Activated naive CD8-positive, alpha-beta T cell treated with anti-CD3 and anti-CD28 coated beads, Interleukin-2, amount 50 U/mL, for 24 hours (primary cell): ENCODE data around the gene SLC6A1.

ENCODE experiments used
- ATAC-seq: fragments of 150-1000 bp; cut with Tn5 transposase; one replicate; pipeline ENCODE4 v1.10.0; 2021
- DNase-seq: peaks from one replicate; pipeline ENCODE4 v3.0.0; 2021
- H3K27ac Mint-ChIP-seq: one replicate; pipeline ENCODE4 v1.8.0; 2021; ENCODE audit warnings: mild to moderate bottlenecking, mixed read lengths
- H3K27me3 Mint-ChIP-seq: one replicate; pipeline ENCODE4 v1.8.0; 2021; ENCODE audit warnings: mixed read lengths
- H3K36me3 Mint-ChIP-seq: one replicate; pipeline ENCODE4 v1.8.0; 2021; ENCODE audit warnings: low read depth, mixed read lengths
- H3K4me1 Mint-ChIP-seq: one replicate; pipeline ENCODE4 v1.8.0; 2021; ENCODE audit warnings: mixed read lengths
- H3K4me3 Mint-ChIP-seq: one replicate; pipeline ENCODE4 v1.8.0; 2021; ENCODE audit warnings: mild to moderate bottlenecking, moderate library complexity, mixed read lengths
- H3K9me3 Mint-ChIP-seq: one replicate; pipeline ENCODE4 v1.8.0; 2021; ENCODE audit warnings: mixed read lengths

SLC6A1 gene

DNA sequence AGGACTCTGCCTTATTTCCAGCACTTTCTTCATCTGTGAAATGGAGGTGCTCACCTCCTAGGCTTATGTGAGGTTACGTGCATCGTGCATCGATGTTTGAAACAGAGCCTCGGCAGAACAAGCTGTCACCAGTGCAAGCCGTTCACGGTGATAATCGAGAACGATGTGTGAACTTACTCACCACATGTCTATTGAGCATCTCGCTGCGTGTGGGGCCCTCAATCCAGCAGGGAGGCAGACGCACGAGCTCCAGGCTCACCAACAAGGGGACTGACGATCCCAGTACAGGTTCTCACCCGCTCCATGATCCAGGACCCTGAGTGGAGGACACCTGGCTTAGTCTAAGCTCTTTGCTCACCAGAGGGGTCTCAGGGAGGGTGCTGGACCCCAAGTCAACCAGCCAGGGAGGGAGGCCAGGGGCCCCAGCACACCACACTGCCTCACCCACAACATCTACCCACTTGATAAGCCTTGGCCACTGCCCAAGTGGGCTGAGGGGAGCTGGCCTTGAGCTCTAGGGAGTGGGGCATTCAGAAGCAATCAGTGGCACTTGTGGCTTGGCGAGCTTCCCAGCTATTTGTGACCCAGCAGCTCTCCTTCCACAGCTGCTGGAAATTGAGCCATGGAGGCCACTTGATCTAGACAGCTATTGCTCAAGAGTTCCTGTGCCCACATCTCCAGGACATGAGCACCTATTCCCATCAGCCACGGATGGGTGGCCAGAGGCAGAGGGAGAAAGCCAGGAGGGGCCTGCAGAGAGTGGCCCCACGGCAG, 34.4 kb upstream of the SLC6A1 start:
- Mint-ChIP-seq H3K27me3 (peaks cover 1% of the 10 kb centered on the region), H3K27ac (no peak overlapping the region)
- no peak for ATAC-seq

DNA sequence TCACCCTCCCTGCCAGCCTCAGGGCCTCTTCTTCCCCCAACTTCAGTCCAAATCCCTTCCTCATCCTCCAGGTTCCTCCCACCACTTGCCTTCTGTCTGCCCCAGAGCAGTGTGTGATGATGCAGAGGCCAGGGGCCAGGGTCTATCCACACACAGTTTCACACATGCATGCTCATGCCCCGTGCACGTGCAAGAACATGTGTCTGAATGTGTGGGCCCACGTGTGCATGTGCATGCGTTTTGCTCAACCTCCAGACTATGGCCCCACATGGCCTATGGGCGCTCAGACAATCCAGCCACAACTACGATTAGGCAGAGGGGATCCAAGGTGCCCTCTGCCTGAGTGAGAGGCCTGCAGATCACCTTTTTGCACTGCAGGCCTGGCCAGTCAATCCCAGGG, 32.3 kb upstream of the SLC6A1 start:
- Mint-ChIP-seq H3K36me3 (no peaks in the 10 kb centered on the region), H3K27me3 (no peaks in the 10 kb centered on the region), H3K4me1 (no peaks in the 10 kb centered on the region), H3K9me3 (no peaks in the 10 kb centered on the region), H3K4me3 (no peak overlapping the region), H3K27ac (no peak overlapping the region)
- no peak for DNase-seq
- peak; percentile 24 for ATAC-seq

More for the DNA sequence above, 34.4 kb upstream of the SLC6A1 start:
- Mint-ChIP-seq H3K4me1 (no peaks in the 10 kb centered on the region), H3K9me3 (no peaks in the 10 kb centered on the region), H3K36me3 (no peaks in the 10 kb centered on the region), H3K4me3 (no peak overlapping the region)
- DNase-seq: no peak

DNA sequence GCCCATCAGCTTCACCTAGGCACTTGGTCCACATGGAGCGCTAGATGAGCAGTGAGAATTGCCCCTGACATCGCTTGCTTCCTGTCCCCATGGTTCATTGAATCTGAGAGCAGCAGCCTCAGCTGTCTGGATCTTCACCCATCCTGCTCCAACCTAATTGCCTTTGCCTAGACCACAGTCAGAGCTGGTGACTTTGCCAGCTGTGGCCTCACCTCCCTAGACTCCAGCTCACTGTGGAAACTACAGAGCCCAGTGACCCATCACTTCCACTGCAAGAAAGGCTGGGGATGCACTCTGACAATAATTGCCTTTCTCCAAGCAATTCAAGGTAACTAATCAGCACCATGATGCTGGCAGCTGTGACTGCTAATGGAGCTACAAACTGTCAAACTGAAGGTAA, 30.6 kb upstream of the SLC6A1 start:
- no peaks in the 10 kb centered on the region for H3K9me3 Mint-ChIP-seq
- ATAC-seq (no peak), DNase-seq (no peak)
- no peaks in the 10 kb centered on the region for H3K27me3 Mint-ChIP-seq
- no peaks in the 10 kb centered on the region for H3K36me3 Mint-ChIP-seq
- no peak overlapping the region for H3K27ac Mint-ChIP-seq
- no peaks in the 10 kb centered on the region for H3K4me1 Mint-ChIP-seq
- no peak overlapping the region for H3K4me3 Mint-ChIP-seq

- no peaks in the 10 kb centered on the region for H3K4me1 Mint-ChIP-seq
- no peak overlapping the region for H3K27ac Mint-ChIP-seq
- no peaks in the 10 kb centered on the region for H3K36me3 Mint-ChIP-seq
- no peak for DNase-seq
- H3K27me3 Mint-ChIP-seq: no peaks in the 10 kb centered on the region
- H3K9me3 Mint-ChIP-seq: no peaks in the 10 kb centered on the region
- ATAC-seq: no peak
- no peak overlapping the region for H3K4me3 Mint-ChIP-seq
These were observed 30.0 kb upstream of the SLC6A1 start for GRCh38 chr3:10962481-10963036.

- H3K4me1 Mint-ChIP-seq: no peaks in the 10 kb centered on the region
- ATAC-seq (no peak), DNase-seq (peak; percentile 6)
- H3K27me3 Mint-ChIP-seq: no peaks in the 10 kb centered on the region
- no peak overlapping the region for H3K27ac Mint-ChIP-seq
- H3K4me3 Mint-ChIP-seq: no peak overlapping the region
- no peaks in the 10 kb centered on the region for H3K36me3 Mint-ChIP-seq
- no peaks in the 10 kb centered on the region for H3K9me3 Mint-ChIP-seq
These were observed 27.9 kb upstream of the SLC6A1 start for GRCh38 chr3:10964537-10965167.

DNA sequence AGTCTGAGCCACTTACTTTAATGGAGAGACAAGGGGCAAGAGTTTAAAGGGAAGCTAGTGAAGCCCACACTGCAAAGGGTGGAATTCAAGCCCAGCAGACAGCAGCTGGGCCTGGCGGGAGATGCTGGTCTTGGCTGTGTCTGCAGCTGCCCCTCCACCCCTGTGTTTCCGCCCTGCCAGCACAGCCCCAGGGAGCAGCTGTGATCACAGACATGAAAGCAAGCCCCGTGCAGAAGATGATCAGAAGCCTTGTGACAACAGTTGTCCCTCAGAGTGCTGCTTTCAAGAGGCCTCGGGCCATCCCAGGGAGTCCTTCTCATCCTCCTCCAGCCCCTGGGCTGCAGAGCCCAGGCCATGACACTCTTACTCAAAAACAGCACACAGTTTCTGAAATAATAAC, 24.1 kb upstream of the SLC6A1 start:
- Mint-ChIP-seq H3K27me3 (peaks cover 19% of the 10 kb centered on the region), H3K36me3 (no peaks in the 10 kb centered on the region)

GRCh38 chr3:10970306-10970960, 22.1 kb upstream of the SLC6A1 start:
- Mint-ChIP-seq H3K4me1 (no peaks in the 10 kb centered on the region), H3K36me3 (no peaks in the 10 kb centered on the region), H3K4me3 (no peak overlapping the region), H3K27me3 (peaks cover 29% of the 10 kb centered on the region), H3K9me3 (no peaks in the 10 kb centered on the region), H3K27ac (no peak overlapping the region)
- DNase-seq: no peak
- ATAC-seq: no peak

More for the DNA sequence above, 24.1 kb upstream of the SLC6A1 start:
- ATAC-seq (no peak), DNase-seq (no peak)
- Mint-ChIP-seq H3K4me3 (no peak overlapping the region), H3K27ac (no peak overlapping the region), H3K4me1 (no peaks in the 10 kb centered on the region), H3K9me3 (no peaks in the 10 kb centered on the region)

- Mint-ChIP-seq H3K27me3 (peaks cover 34% of the 10 kb centered on the region), H3K4me1 (no peaks in the 10 kb centered on the region), H3K27ac (no peak overlapping the region), H3K9me3 (no peaks in the 10 kb centered on the region), H3K36me3 (no peaks in the 10 kb centered on the region), H3K4me3 (no peak overlapping the region)
- DNase-seq (no peak), ATAC-seq (no peak)
These were observed 20.3 kb upstream of the SLC6A1 start for GRCh38 chr3:10972072-10972782.

- H3K27me3 Mint-ChIP-seq: peaks cover 34% of the 10 kb centered on the region
- no peaks in the 10 kb centered on the region for H3K4me1 Mint-ChIP-seq
- DNase-seq (no peak), ATAC-seq (no peak)
- no peaks in the 10 kb centered on the region for H3K36me3 Mint-ChIP-seq
- H3K27ac Mint-ChIP-seq: no peak overlapping the region
- H3K9me3 Mint-ChIP-seq: no peaks in the 10 kb centered on the region
- H3K4me3 Mint-ChIP-seq: no peak overlapping the region
These were observed 19.4 kb upstream of the SLC6A1 start for GRCh38 chr3:10973046-10973595.

DNA sequence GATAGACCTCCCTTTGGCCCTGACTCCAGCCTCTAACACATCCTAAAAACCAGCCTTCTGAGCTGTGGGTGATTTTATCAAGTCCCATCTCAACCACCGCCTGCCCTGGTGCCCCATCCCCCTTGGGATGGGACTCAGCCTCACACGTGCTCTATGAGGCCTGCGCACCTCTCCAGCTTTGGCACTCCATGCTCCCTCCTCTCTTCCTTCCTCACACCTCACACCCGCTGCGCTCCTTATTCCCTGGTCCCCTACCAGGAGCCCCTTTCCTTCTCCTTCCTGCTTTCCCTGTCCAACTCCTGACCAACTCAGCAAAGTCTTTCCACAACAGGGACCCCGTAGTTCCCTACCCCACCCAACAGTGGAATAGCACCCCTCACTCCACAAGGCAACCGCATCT, 18.4 kb upstream of the SLC6A1 start:
- H3K27me3 Mint-ChIP-seq: peaks cover 36% of the 10 kb centered on the region
- H3K4me3 Mint-ChIP-seq: no peak overlapping the region
- no peaks in the 10 kb centered on the region for H3K9me3 Mint-ChIP-seq
- no peak for DNase-seq
- no peak overlapping the region for H3K27ac Mint-ChIP-seq
- no peaks in the 10 kb centered on the region for H3K4me1 Mint-ChIP-seq
- H3K36me3 Mint-ChIP-seq: no peaks in the 10 kb centered on the region
- ATAC-seq: no peak

GRCh38 chr3:10974746-10975375, 17.7 kb upstream of the SLC6A1 start:
- DNase-seq (no peak), ATAC-seq (no peak)
- Mint-ChIP-seq H3K27me3 (peaks cover 37% of the 10 kb centered on the region), H3K27ac (no peak overlapping the region), H3K9me3 (no peaks in the 10 kb centered on the region), H3K36me3 (no peaks in the 10 kb centered on the region), H3K4me3 (no peak overlapping the region), H3K4me1 (no peaks in the 10 kb centered on the region)

GRCh38 chr3:10975695-10976234, 16.8 kb upstream of the SLC6A1 start:
- Mint-ChIP-seq H3K4me3 (no peak overlapping the region), H3K9me3 (no peaks in the 10 kb centered on the region), H3K27me3 (peaks cover 36% of the 10 kb centered on the region), H3K4me1 (no peaks in the 10 kb centered on the region), H3K36me3 (no peaks in the 10 kb centered on the region), H3K27ac (no peak overlapping the region)
- ATAC-seq (no peak), DNase-seq (no peak)

DNA sequence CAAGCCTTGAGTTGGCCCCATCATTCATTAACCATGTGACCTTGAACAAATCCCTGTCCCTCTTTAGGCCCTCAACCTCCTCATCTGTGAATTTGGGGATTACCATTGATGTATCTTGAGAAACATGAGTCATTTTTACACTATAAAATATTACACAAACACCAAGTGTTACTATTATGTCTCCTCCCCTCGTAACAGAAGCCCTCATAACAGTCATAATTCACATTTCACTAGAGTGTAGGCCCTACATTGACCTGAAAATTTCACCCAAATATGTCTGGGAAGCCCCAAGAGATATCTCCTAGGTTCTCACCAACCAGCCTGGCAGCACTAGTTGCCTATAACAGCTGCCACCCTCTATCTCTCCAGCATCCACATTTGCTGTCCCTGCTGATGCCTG, 15.8 kb upstream of the SLC6A1 start:
- no peak for DNase-seq
- H3K4me3 Mint-ChIP-seq: no peak overlapping the region
- ATAC-seq: no peak
- no peaks in the 10 kb centered on the region for H3K36me3 Mint-ChIP-seq
- H3K4me1 Mint-ChIP-seq: no peaks in the 10 kb centered on the region
- no peaks in the 10 kb centered on the region for H3K9me3 Mint-ChIP-seq
- H3K27ac Mint-ChIP-seq: no peak overlapping the region
- H3K27me3 Mint-ChIP-seq: peaks cover 32% of the 10 kb centered on the region
